ENCODE measurements around the gene AK6.
"Not testable (repeated sequence)": the region's sequence is repeated elsewhere in the genome, so short reads cannot be mapped to it uniquely, and the experiment has no call there.

Gene AK6

DNA sequence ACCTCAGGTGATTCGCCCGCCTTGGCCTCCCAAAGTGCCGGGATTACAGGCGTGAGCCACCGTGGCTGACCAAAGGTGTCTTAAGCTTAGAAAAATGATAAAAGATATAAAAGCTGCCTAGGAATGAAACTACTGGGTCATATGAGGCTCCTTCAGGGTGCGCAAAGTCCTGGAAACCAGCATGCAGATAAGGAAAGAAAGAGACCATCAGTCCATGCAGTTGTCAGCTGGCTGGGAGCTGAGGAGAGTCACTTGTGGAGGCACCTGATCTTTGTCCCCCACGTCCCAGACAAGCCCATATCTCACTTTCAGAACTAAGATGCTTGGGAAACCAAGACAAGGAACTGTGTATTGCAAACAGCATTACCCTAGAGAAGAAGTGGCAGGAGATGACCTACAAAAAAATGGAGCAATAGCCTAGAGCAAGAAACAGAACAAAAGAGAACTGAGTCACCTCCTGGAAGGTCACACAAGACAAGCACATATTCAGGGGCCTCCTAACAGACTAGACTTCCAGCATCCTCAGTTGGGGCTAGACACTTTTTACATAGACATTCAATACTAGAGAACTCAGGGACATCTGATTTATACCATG lies 33.9 kb downstream of the AK6 start:
- no peak for DNase-seq (ENCODE audit: low read depth, low spot score)

DNA sequence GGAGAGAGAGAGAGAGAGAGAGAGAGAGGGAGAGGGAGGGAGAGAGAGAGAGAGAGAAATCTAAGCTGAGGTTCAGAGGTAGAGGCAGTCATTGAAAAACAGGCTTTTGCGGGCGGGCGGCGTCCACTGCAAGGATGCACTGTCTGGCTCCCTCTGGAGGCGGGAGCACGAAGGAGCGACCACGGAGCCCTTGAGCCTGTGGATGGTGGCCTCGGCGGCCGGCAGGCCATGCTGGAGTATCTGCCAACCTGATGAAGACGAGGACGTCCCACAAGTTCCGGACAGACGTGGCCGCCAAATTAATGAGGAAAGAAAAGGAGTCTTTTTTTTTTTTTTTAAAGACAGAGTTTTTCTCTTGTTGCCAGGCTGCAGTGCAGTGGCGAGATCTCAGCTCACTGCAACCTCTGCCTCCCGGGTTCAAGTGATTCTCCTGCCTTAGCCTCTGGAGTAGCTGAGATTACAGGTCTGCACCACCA lies 34.5 kb downstream of the AK6 start:
- peak; percentile 43 for DNase-seq (ENCODE audit: low read depth, low spot score)

DNA sequence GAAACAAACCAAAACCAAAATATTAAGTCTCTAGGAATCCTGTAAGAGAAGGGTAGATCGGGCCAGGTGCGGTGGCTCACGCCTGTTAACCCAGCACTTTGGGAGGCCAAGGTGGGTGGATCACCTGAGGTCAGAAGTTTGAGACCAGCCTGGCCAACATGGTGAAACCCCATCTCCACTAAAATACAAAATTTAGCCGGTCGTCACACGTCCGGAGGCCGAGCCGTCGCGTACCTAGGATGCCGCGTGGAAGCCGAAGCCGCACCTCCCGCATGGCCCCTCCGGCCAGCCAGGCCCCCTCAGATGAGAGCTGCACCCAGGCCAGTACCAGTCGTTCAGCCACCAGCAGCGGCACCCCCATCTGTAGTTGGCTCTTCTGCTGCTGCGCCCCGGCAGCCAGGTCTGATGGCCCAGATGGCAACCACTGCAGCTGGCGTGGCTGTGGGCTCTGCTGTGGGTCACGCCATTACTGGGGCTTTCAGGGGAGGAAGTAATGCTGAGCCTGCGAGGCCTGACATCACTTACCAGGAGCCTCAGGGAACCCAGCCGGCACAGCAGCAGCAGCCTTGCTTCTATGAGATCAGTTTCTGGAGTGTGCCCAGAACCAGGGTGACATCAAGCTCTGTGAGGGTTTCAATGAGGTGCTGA lies 35.5 kb downstream of the AK6 start:
- not testable (repeated sequence) for DNase-seq (ENCODE audit: low read depth, low spot score)

DNA sequence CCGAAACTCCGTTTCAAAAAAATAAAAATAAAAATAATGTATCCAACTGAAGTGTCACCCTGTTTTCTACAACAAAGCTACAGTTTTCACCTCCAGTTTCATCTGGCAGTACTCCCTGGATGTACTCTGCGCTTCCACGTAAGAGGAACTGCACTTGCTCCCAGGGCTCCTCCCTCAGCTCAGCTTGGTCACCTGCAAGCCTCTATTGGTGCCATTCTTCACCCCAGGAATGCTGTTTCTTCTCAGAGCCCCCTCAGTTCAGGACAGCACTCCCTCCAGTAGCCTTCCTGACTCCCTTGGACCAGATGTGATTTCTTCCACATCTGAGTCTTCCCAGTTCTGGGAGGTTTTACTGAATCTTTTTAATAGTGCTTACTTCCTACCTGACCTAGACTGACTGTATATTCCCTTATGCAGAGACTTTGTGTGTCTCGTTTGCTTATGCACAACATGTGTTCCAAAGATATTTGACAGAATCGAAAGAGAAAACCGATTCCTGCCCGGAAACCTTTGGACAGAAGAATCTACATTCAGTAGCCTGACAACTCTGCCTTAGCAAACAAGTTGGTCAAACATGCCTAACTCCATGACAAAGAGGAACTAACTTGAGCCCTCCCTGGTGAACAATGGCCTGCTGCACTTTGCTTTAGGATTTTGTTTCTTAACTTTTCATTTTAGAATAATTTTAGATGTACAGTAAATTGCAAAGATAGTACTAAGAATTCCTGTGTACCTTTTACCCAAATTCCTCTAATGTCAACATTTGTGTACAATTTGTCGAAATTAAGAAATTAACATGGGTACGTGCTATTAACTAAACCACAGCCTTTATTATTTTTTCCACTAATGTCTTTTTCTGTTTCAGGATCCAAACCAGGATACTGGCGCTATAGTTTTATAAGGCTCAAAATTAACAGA lies 37.5 kb downstream of the AK6 start:
- DNase-seq (ENCODE audit: low read depth, low spot score): no peak

DNA sequence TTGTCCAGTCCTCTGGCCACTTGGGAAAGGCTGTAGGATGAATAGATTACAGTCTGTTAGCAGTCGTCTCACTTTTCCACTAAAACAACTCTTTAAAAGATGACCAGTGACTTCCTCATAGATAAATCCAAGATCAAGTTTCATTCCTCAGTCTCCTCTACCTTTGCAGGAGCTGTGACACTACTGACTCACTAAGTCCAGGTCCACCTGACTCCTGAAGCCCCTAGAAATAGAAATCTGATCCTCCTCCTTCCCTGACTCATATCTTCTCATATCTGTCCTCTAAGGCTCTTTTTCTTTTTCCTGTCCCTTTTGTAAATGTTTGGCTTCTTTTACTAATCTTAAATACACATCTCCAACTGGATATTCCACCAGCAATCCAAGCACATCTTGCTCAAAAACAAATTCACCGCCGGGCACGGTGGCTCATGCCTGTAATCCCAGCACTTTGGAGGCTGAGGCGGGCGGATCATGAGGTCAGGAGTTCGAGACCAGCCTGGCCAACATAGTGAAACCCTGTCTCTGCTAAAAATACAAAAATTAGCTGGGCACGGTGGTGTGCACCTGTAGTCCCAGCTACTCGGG lies 39.3 kb downstream of the AK6 start:
- DNase-seq (ENCODE audit: low read depth, low spot score): no peak

DNA sequence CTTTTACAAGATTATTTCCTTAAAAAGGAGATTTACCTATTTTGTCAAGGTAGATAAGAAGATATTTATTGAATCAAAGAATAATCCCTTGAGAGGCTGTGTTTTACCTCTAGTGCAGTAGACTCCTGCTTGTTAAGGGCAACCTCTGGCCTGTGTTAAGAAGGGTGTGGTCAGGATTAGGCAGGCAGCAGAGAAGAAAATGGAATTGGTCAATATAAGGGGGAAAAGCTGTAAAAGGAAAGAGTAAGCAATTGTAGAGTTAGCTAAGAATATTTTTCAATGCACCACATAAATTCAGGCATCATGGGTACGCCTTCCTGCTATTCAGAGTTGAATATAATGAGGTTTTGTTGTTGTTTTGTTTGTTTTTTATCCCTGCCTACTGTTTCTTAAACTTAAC lies 43.0 kb downstream of the AK6 start:
- DNase-seq (ENCODE audit: low read depth, low spot score): no peak

DNA sequence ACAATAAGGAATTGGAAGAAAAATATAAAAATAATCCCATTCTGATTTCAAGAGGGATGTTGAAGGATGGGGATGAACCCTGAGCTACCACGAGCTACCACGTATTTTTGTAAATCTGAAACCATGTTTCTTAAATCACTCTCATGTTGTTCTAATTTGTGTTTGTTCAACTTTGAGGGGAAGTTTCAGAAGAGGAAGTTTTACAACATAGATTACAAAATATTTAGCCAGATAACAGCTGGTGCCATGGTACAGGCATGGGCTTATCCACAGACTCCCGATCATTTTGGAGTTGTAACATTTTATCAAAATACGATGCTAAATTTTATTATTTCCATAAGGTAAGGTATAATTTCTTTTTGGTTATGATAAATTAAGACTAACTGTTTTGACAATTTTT lies 51.9 kb downstream of the AK6 start:
- DNase-seq (ENCODE audit: low read depth, low spot score): no peak

DNA sequence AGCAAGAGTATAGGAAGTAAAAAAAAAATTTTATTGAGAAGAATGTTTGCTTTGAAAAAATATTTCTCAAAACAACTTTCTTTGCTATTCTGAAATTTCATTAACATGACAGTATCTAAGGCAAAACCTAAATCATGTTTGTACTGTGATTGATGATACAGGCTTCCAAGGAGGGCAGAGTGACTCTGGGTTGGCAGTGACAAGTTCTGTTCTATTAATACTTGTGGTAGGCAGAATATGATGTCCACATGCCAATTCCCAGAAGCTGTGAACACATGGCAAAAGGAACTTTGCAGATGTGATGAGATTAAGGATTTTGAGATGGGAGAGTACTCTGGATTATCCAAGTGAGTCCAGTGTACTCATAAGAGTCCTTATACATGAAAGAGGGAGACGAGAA lies 53.3 kb downstream of the AK6 start:
- DNase-seq (ENCODE audit: low read depth, low spot score): no peak

DNA sequence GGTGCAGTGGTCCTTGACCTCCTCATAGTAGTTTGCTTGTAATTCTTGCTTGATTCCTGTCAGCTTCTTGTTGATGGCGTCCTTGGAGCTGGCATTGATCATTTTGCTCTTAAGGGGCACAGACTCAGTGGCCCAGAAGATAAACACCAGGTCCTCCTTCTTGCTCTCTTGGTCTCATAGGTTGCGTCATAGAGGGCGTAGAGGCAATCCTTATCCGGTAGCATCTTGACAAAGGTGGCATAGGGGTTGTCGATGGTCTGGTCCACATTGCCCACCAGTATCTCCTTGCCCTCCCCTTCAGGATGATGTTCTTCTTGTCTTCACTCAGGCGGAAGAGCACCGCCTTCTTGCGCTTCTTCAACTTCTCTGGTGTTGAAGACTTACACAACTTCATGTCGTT lies 55.9 kb downstream of the AK6 start:
- no peak for DNase-seq (ENCODE audit: low read depth, low spot score)

DNA sequence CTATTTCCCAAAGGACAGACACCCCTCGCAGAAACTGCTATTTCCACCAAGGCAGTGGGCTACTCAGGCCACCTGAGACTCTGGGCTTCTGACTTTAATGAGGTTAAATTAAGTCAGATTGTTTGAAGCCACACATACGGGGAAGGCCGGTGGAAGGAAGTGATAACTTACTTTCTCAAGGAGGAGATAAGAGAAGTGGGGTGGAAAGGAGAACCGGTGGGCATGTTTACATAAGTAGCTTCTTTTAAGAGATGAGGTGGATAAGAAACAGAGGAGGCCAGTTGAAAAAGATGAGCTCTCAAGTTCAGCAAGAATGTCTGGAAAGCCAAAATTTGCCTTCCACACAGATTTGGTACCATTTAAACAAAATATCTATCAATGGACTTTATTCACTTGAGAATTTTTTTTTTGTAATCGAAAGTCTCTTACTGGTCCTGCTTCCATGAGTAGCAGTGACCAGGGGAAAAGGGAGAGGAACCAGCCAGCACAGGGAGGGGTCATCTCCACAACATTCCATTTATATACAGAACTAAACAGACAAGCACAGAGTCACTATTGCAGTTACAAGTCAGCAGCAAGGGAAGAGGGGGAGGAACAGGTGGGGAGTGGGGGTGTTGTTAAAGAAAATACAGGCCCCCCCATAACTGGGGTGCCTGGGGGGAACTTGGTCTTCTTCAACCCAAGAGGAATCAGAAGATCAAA lies 56.7 kb downstream of the AK6 start:
- DNase-seq (ENCODE audit: low read depth, low spot score): no peak

DNA sequence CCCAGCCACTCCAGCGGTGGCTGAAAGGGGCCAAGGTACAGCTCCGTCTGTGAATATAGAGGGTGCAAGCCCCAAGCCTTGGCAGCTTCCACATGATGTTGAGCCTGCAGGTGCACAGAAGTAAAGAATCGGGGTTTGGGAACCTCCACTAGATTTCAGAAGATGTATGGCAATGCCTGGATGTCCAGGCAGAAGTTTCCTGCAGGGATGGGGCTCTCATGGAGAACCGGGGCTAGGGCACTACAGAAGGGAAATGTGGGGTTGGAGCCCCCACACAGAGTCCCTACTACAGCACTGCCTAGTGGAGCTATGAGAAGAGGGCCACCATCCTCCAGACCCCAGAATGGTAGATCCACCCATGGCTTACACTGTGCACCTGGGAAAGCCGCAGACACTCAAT lies 59.9 kb downstream of the AK6 start:
- DNase-seq (ENCODE audit: low read depth, low spot score): no peak

DNA sequence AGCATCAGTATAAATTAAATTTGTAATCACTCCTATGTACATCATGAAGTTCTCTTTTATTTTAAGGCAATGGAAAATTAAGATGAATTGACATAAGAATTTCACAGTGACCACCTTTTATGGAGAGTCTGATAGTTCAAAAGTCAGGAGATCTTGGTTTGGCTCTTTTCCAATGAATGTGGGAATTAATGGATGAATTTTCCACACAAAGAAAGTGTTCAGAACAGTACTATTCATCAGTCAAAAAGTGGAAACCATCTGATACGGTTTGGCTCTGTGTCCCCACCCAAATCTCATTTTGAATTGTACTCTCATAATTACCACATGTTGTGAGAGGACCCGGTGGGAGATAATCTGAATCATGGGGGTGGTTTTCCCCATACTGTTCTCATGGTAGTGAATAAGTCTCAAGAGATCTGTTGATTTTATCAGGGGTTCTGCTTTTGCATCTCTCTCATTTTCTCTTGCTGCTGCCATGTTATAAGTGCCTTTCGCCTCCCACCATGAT lies 61.2 kb downstream of the AK6 start:
- no peak for DNase-seq (ENCODE audit: low read depth, low spot score)

DNA sequence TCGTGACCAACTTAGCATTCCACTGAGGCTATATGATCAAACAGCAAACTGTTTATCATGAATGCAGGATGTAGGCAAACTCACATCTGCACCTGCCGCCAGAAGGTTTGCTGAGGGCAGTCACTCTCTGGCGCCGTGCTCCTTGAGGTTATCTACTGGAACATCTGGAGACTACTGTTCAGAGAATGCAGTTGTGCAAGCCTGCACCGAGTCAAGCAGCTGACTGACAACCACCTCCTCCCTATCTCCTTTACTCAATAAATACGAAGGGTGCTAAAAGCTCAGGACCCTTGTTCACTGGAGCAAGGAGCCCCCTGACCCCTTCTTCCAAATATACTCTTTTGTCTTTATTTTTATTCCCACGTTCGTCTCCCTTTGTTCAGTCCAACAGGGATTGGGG lies 63.8 kb downstream of the AK6 start:
- no peak for DNase-seq (ENCODE audit: low read depth, low spot score)

Measured in activated naive CD8-positive, alpha-beta T cell treated with anti-CD3 and anti-CD28 coated beads, Interleukin-2, amount 50 U/mL, for 16 hours (primary cell).